HEK293 (cell line): ENCODE data around the gene UQCRQ.

ENCODE experiments used
- CTCF ChIA-PET: fragments of 350-600 bp; formaldehyde crosslinking; extraction: SDS; loops from one replicate; lab custom pipeline; 2021; ENCODE audit warnings: antibody characterized with exemption; lab: Yijun Ruan, JAX
- POLR2A ChIA-PET: fragments of 300-600 bp; formaldehyde crosslinking; extraction: SDS; loops from one replicate; lab custom pipeline; 2020; ENCODE audit warnings: antibody characterized with exemption, inconsistent platforms; lab: Yijun Ruan, JAX
- H3K27ac ChIP-seq: fragments of 200-500 bp; sonication (Bioruptor generic); 2 replicates; pipeline ENCODE4 v1.5.1; 2014; ENCODE audit warnings: low read depth, low read length, control low read depth, inconsistent platforms; ENCODE audit errors: extremely low read depth
- H3K36me3 ChIP-seq, 2 experiments: fragments of 200-500 bp in 1 of 2; sonication (Bioruptor generic) in 1 of 2; 1 replicate in 1 of 2; 2 replicates in 1 of 2; pipeline ENCODE4 v1.5.1; 2014 to 2017; ENCODE audit warnings: inconsistent platforms in 2 of 2, low read length in 2 of 2; ENCODE audit not compliant: control insufficient read depth in 2 of 2, insufficient read depth in 1 of 2
- H3K4me1 ChIP-seq: fragments of 200-500 bp; sonication (Bioruptor generic); 2 replicates; pipeline ENCODE4 v1.5.1; 2014; ENCODE audit warnings: mild to moderate bottlenecking, low read length, inconsistent platforms; ENCODE audit not compliant: control insufficient read depth, insufficient read depth
- H3K4me3 ChIP-seq: 2 replicates; pipeline ENCODE4 v1.5.1; 2011; ENCODE audit warnings: low read depth, mild to moderate bottlenecking, control low read depth, low read length, moderate library complexity
- H3K9me3 ChIP-seq: fragments of 200-500 bp; sonication (Bioruptor generic); 2 replicates; pipeline ENCODE4 v1.5.1; 2014; ENCODE audit warnings: low read depth, low read length, inconsistent platforms; ENCODE audit not compliant: control insufficient read depth, insufficient read depth
- BCL11A ChIP-seq: fragments of 450-650 bp; formaldehyde crosslinking; IDR thresholded peaks from 2 replicates; pipeline ENCODE4 v1.5.1; 2016; ENCODE audit warnings: low read depth, missing biosample characterization, missing genetic modification characterization
- BCL11B ChIP-seq: fragments of 450-650 bp; formaldehyde crosslinking; IDR thresholded peaks from 2 replicates; pipeline ENCODE4 v1.5.1; 2016; ENCODE audit warnings: low read depth, missing biosample characterization, missing genetic modification characterization
- FEZF1 ChIP-seq: fragments of 450-650 bp; formaldehyde crosslinking; IDR thresholded peaks from 2 replicates; pipeline ENCODE4 v1.5.1; 2016; ENCODE audit warnings: missing biosample characterization, missing genetic modification characterization
- KLF8 ChIP-seq: fragments of 450-650 bp; formaldehyde crosslinking; IDR thresholded peaks from 2 replicates; pipeline ENCODE4 v1.5.1; 2016; ENCODE audit warnings: missing biosample characterization, missing genetic modification characterization
- MYNN ChIP-seq: fragments of 450-650 bp; formaldehyde crosslinking; IDR thresholded peaks from 2 replicates; pipeline ENCODE4 v1.5.1; 2016; ENCODE audit warnings: missing biosample characterization, missing genetic modification characterization, borderline replicate concordance
- MZF1 ChIP-seq: fragments of 450-650 bp; formaldehyde crosslinking; IDR thresholded peaks from 2 replicates; pipeline ENCODE4 v1.5.1; 2017; ENCODE audit warnings: missing biosample characterization, missing genetic modification characterization, borderline replicate concordance
- PRDM1 ChIP-seq: fragments of 450-650 bp; formaldehyde crosslinking; IDR thresholded peaks from 2 replicates; pipeline ENCODE4; 2016; ENCODE audit warnings: missing biosample characterization, missing genetic modification characterization
- ZBTB11 ChIP-seq: fragments of 450-650 bp; formaldehyde crosslinking; conservative IDR thresholded peaks from 2 replicates; pipeline ENCODE4 v1.5.1; 2016; ENCODE audit warnings: low read depth, missing biosample characterization, missing genetic modification characterization
- ZNF112 ChIP-seq: fragments of 450-650 bp; formaldehyde crosslinking; IDR thresholded peaks from 2 replicates; pipeline ENCODE4 v1.5.0; 2017; ENCODE audit warnings: missing biosample characterization, missing genetic modification characterization
- ZNF274 ChIP-seq, 2 experiments: fragments of 200-500 bp in 1 of 2; fragments of 450-650 bp in 1 of 2; sonication (Bioruptor generic) in 1 of 2; formaldehyde crosslinking in 1 of 2; IDR thresholded peaks; 2 replicates each; pipeline versions ENCODE4 v1.5.1 to v1.6.1; 2014 to 2016; ENCODE audit warnings: borderline replicate concordance in 1 of 2, inconsistent platforms in 1 of 2, low read length in 1 of 2, missing biosample characterization in 1 of 2, missing genetic modification characterization in 1 of 2
- ZNF335 ChIP-seq: fragments of 450-650 bp; formaldehyde crosslinking; conservative IDR thresholded peaks from 2 replicates; pipeline ENCODE4 v1.5.1; 2016; ENCODE audit warnings: missing biosample characterization, missing genetic modification characterization
- ZNF350 ChIP-seq: fragments of 450-650 bp; formaldehyde crosslinking; IDR thresholded peaks from 2 replicates; pipeline ENCODE4 v1.5.0; 2017; ENCODE audit warnings: missing biosample characterization, mild to moderate bottlenecking, missing genetic modification characterization
- ZNF37A ChIP-seq: fragments of 450-650 bp; IDR thresholded peaks from 2 replicates; pipeline ENCODE4 v1.5.1; 2018; ENCODE audit warnings: missing biosample characterization, missing genetic modification characterization
- ZNF394 ChIP-seq: fragments of 450-650 bp; formaldehyde crosslinking; IDR thresholded peaks from 2 replicates; pipeline ENCODE4 v1.5.1; 2016; ENCODE audit warnings: missing biosample characterization, missing genetic modification characterization, mild to moderate bottlenecking, moderate library complexity, borderline replicate concordance
- ZNF558 ChIP-seq: fragments of 450-650 bp; formaldehyde crosslinking; IDR thresholded peaks from 2 replicates; pipeline ENCODE4 v1.5.1; 2016; ENCODE audit warnings: missing biosample characterization, missing genetic modification characterization
- ZNF658 ChIP-seq: fragments of 450-650 bp; formaldehyde crosslinking; IDR thresholded peaks from 2 replicates; pipeline ENCODE4; 2016; ENCODE audit warnings: missing biosample characterization, missing genetic modification characterization
- ZNF701 ChIP-seq: fragments of 450-650 bp; formaldehyde crosslinking; IDR thresholded peaks from 2 replicates; pipeline ENCODE4 v1.5.1; 2016; ENCODE audit warnings: missing biosample characterization, missing genetic modification characterization

UQCRQ gene

GRCh38 chr5:132850066-132850465, 16.4 kb upstream of the UQCRQ start:
- Histone ChIP-seq H3K4me3 (no peak overlapping the region), H3K36me3 (no peaks in the 10 kb centered on the region), H3K9me3 (no peaks in the 10 kb centered on the region), H3K4me1 (no peaks in the 10 kb centered on the region), H3K27ac (no peak overlapping the region)
- ChIA-PET CTCF (no interaction called here), POLR2A (no interaction called here)
- TF ChIP-seq FEZF1 (tag by site-specific recombination) (no peak), KLF8 (tag by site-specific recombination) (no peak), BCL11A (tag by site-specific recombination) (no peak), ZNF274 (IDR thresholded peaks at IDR 0.05; ENCODE audit: low read length) (no peak), ZNF274 (tag by site-specific recombination; IDR thresholded peaks at IDR 0.05; ENCODE audit: borderline replicate concordance) (no peak), ZNF335 (no peak), MYNN (tag by site-specific recombination) (no peak), ZNF701 (no peak), PRDM1 (no peak), ZNF658 (tag by site-specific recombination) (no peak), BCL11B (tag by site-specific recombination) (no peak), ZNF350 (tag by site-specific recombination) (no peak), ZNF394 (tag by site-specific recombination) (no peak), ZNF558 (tag by site-specific recombination) (no peak)

- CTCF ChIA-PET: interaction anchor here (0.6 kb wide), 1 partner anchor 18 kb away, joined by 3 read pairs; no protein-coding TSS in a partner anchor
- Histone ChIP-seq H3K9me3 (no peaks in the 10 kb centered on the region), H3K4me1 (no peaks in the 10 kb centered on the region), H3K36me3 (no peaks in the 10 kb centered on the region), H3K4me3 (no peak overlapping the region), H3K27ac (no peak overlapping the region)
- TF ChIP-seq ZNF112 (tag by site-specific recombination): no peak
- POLR2A ChIA-PET: no interaction called here
Observed at GRCh38 chr5:132853323-132853722, 13.1 kb upstream of the UQCRQ start.

GRCh38 chr5:132853790-132854189, 12.7 kb upstream of the UQCRQ start:
- no peaks in the 10 kb centered on the region for H3K36me3 ChIP-seq
- TF ChIP-seq ZBTB11 (tag by site-specific recombination) (no peak), ZNF335 (peak; percentile 48; the same call in 1 of the 2 replicates), ZNF37A (tag by site-specific recombination) (no peak), MZF1 (tag by site-specific recombination) (no peak)
- TF ChIP-seq, all 188 proteins: peak for 1
- H3K4me3 ChIP-seq: no peak overlapping the region
- no peak overlapping the region for H3K27ac ChIP-seq
- ChIA-PET POLR2A (interaction anchor here (1.3 to 1.5 kb wide), 2 partner anchors 10 to 13 kb away, joined by 3 read pairs; partner anchors contain the start of genes GDF9 and UQCRQ), CTCF (interaction anchor here (0.6 to 0.7 kb wide), 2 partner anchors 30 to 190 kb away, joined by 3 read pairs; no protein-coding TSS in a partner anchor)
- no peaks in the 10 kb centered on the region for H3K9me3 ChIP-seq
- H3K4me1 ChIP-seq: no peaks in the 10 kb centered on the region
